Hepatocyte (in vitro differentiated cells): ENCODE results near the gene RNFT2.

Experiments
- EZH2 ChIP-seq: fragments of 200-600 bp; sonication (generic); IDR thresholded peaks from 2 replicates; pipeline ENCODE4 v1.6.1; 2016; ENCODE audit warnings: antibody characterized with exemption, mild to moderate bottlenecking, borderline replicate concordance
- TF ChIP-seq, protein P1 (sequence below): fragments of 200-600 bp; sonication (generic); IDR thresholded peaks from 2 replicates; pipeline ENCODE4 v1.5.1; 2016; ENCODE audit warnings: antibody characterized with exemption, mild to moderate bottlenecking; ENCODE audit not compliant: poor library complexity

- TF ChIP-seq, protein P1, sequence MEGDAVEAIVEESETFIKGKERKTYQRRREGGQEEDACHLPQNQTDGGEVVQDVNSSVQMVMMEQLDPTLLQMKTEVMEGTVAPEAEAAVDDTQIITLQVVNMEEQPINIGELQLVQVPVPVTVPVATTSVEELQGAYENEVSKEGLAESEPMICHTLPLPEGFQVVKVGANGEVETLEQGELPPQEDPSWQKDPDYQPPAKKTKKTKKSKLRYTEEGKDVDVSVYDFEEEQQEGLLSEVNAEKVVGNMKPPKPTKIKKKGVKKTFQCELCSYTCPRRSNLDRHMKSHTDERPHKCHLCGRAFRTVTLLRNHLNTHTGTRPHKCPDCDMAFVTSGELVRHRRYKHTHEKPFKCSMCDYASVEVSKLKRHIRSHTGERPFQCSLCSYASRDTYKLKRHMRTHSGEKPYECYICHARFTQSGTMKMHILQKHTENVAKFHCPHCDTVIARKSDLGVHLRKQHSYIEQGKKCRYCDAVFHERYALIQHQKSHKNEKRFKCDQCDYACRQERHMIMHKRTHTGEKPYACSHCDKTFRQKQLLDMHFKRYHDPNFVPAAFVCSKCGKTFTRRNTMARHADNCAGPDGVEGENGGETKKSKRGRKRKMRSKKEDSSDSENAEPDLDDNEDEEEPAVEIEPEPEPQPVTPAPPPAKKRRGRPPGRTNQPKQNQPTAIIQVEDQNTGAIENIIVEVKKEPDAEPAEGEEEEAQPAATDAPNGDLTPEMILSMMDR = no peak
- no peak for TF ChIP-seq EZH2
Observed at GRCh38 chr12:116804051-116804450, 65.9 kb downstream of the RNFT2 start.
